ENCODE data around the gene ZNF101. TPM values are rescaled to one million over a fixed set of nuclear protein-coding genes. Genes with fewer than 3 reads are reported as not detected.

Gene ZNF101
- total and polyA plus RNA-seq, 3 donors from 2014 or later, result 9.2 to 15.6 (median 12.0) TPM

- no peak overlapping the region for H3K27ac ChIP-seq
- DNase-seq, result peak; percentile 40
- no peaks in the 10 kb centered on the region for H3K9me3 ChIP-seq
- 72 to 78% methylated on average over 17 to 49 of the region's 53 CpGs for WGBS, 2 donors
- H3K4me1 ChIP-seq, result peaks cover under 1% of the 10 kb centered on the region
- no peaks in the 10 kb centered on the region for H3K27me3 ChIP-seq
- intact Hi-C loops (cut with DNase I; ENCODE audit: low total_unique reads), result no loop called here
- TF ChIP-seq CTCF (IDR thresholded peaks at IDR 0.05), result no peak
- no peak for TF ChIP-seq POLR2A (IDR thresholded peaks at IDR 0.05)
- H3K4me3 ChIP-seq, result peak overlapping the region; percentile 12 to 49
- no peaks in the 10 kb centered on the region for H3K36me3 ChIP-seq (ENCODE audit: low read depth, missing control alignments)
Measured at GRCh38 chr19:19637523-19638251, 31.0 kb upstream of the ZNF101 start.

GRCh38 chr19:19642506-19643157 lies 26.0 kb upstream of the ZNF101 start:
- DNase-seq, result no peak
- intact Hi-C loops (cut with DNase I; ENCODE audit: low total_unique reads), result no loop called here
- Histone ChIP-seq H3K27me3 (no peaks in the 10 kb centered on the region), H3K36me3 (ENCODE audit: low read depth, missing control alignments) (no peaks in the 10 kb centered on the region), H3K4me3 (peak overlapping the region; percentile 58 to 80), H3K9me3 (no peaks in the 10 kb centered on the region), H3K4me1 (peaks cover 4% of the 10 kb centered on the region), H3K27ac (peak overlapping the region in 1 of 2 donors; percentile 55)
- TF ChIP-seq POLR2A (IDR thresholded peaks at IDR 0.05) (no peak), CTCF (IDR thresholded peaks at IDR 0.05) (no peak)
- 35 to 36% methylated on average over 15 to 16 of the region's 16 CpGs for WGBS, 2 donors

- WGBS, 2 donors, result 0% methylated on average over 13 to 50 of the region's 50 CpGs
- peak within 1 kb of the TSS; percentile 58 to 80 for H3K4me3 ChIP-seq
- H3K27ac ChIP-seq, result peak within 1 kb of the TSS; percentile 12 to 55
- TF ChIP-seq CTCF (IDR thresholded peaks at IDR 0.05), result peak; percentile 91 to 95 (median 93)
- TF ChIP-seq POLR2A (IDR thresholded peaks at IDR 0.05), result no peak
- no peaks in the 10 kb centered on the region for H3K36me3 ChIP-seq (ENCODE audit: low read depth, missing control alignments)
- H3K9me3 ChIP-seq, result no peaks in the 10 kb centered on the region
- peak; percentile 77 for DNase-seq
- no peaks in the 10 kb centered on the region for H3K27me3 ChIP-seq
- intact Hi-C loops (cut with DNase I; ENCODE audit: low total_unique reads), result no loop called here
- H3K4me1 ChIP-seq, result peaks cover 4% of the 10 kb centered on the region
Measured at GRCh38 chr19:19643158-19644053, 25.2 kb upstream of the ZNF101 start, which contains the start of gene GMIP. GMIP (minus strand) TSS chr19:19643657; CDS start chr19:19643529, 128 bp downstream.

GRCh38 chr19:19644054-19644388 lies 24.6 kb upstream of the ZNF101 start:
- no peak for DNase-seq
- H3K27ac ChIP-seq, result no peak overlapping the region
- H3K4me3 ChIP-seq, result peak overlapping the region in 1 of 2 donors; percentile 80
- no peaks in the 10 kb centered on the region for H3K9me3 ChIP-seq
- TF ChIP-seq POLR2A (IDR thresholded peaks at IDR 0.05), result no peak
- no peak for TF ChIP-seq CTCF (IDR thresholded peaks at IDR 0.05)
- intact Hi-C loops (cut with DNase I; ENCODE audit: low total_unique reads), result no loop called here
- H3K36me3 ChIP-seq (ENCODE audit: low read depth, missing control alignments), result no peaks in the 10 kb centered on the region
- no peaks in the 10 kb centered on the region for H3K27me3 ChIP-seq
- H3K4me1 ChIP-seq, result peaks cover 4% of the 10 kb centered on the region
- 14 to 23% methylated on average over 5 of the region's 5 CpGs for WGBS, 2 donors

Measured in testis (tissue), 3 donors.